Fibroblast of gingiva (primary cell): Measurements from ENCODE around the gene NADK.

Experiments used
- DNase-seq: peaks from one replicate; pipeline ENCODE4 v3.0.0-alpha.2; 2011; ENCODE audit warnings: low read depth

The NADK gene

DNA sequence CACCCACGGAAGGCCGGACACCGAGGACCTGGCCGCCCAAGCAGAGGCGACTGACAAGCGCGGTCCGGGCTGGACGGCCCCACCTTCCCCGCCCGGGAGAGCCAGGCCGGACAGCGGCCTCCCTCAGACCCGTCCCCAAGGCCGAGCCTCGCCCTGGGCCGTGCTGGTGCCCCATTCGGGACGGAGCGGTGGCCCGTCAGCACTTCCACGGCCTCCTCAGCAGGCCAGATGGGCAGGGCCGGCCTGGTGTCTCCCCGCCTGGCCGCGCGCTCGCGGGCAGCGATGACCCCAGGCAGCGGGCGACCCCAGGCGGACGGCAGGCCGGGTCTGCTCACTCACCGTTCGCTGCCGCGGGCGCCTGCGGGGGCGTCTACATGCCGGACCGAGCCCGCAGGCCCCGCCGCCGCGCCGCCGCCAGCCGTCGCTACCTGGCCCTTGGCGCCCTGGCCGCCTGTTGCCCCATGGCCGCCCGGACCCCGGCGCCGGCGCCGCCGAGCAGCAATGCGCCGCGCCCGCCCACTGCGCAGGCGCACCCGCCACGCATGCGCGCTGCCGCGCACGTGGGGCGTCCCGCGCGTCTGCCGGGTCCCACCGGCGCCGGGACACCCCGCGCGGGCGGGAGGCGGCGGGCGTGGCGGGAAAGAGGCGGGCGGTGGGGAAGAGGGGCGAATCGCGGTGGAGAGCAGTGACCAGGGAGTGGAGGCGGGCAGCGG lies at the start of gene NADK:
TSS of gene NADK (minus strand) at position 521 of the 713 bp plus-strand sequence. CDS start 13,064 bp downstream, outside the sequence.
- DNase-seq = peak; percentile 29

DNA sequence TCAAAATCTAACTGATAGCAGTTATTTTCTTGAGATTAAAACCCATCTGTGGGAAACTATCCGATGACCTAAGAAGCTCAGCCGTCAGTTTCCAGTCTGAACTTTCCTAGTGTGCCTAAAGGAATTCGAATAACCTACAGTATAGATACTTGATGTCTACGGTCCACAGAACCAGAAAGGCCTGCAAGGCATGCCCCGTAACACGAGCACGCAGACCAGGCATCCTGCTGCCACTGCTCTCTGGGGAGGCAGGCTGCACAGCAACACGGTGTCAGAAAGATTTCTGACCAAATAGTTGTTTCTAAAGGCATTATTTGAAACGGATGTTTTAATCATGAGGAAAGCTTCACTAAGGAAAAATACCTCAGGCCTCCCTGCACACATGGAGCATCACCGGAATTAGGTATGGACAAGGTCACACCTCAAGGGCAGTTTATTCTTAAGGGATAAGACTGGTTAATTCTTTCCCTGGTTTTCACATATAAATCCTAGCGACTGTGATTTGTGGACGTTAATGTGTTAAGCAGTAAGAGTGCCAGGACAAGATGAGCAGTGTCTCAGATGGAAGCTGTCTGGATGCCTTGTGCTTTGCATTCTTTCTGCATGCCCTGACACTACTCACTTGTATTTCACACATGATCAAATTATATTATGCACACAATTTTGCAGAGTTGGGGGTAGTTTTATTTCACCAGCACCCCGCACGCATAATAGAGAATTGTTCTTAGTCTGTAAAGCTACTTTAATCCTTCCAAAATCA lies 49.0 kb upstream of the NADK start:
- peak; percentile 14 for DNase-seq

DNA sequence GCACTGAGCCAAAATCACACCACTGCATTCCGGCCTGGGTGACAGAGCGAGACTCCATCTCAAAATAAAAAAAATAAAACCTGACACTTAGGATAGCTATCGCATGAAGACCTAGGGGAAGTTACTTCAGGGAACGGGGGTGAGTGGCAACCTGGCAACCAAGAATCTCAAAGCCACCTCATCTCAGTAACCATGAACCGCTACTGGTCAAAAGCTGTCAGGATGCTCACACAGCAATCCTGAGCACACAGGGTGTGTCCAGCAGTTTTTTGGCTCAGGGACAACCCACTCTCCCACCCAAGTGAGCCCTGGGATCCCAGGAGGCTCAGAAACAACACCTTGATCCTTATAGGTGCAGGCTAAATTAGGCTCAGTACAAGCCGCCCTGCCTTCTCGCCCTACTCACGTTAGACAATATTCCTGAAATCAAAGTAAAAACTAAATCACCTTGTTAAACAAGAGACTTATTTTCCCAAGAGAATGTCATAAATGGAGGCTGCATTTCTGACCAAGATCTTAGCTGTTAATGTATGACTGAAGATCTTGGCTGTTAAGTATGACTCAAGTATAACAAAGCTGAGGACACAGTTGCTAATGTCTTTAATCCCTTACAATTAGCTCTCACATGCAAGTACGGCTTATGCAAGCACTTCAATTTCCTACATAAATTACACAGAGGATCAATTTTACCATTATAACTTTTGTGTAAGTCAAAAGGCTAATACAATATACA lies 48.3 kb upstream of the NADK start:
- DNase-seq = no peak

GRCh38 chr1:1825217-1825616 lies 46.9 kb upstream of the NADK start:
- DNase-seq = no peak

DNA sequence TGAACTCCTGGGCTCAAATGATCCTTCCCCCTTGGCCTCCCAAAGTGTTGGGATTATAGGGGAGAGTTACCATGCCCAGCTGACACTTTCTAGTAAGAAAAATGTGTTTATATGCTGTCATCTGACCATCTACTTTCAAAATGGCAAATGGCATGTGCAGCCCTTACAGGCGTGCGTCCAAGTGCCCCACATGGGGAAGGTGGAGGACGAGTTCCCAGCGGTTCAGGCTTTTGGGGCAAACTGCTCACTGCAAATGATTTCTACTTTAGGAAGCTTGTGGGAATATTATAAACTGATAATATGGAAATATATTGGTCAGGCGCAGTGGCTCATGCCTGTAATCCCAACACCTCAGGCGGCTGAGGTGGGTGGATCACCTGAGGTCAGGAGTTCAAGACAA lies 41.5 kb upstream of the NADK start:
- no peak for DNase-seq

DNA sequence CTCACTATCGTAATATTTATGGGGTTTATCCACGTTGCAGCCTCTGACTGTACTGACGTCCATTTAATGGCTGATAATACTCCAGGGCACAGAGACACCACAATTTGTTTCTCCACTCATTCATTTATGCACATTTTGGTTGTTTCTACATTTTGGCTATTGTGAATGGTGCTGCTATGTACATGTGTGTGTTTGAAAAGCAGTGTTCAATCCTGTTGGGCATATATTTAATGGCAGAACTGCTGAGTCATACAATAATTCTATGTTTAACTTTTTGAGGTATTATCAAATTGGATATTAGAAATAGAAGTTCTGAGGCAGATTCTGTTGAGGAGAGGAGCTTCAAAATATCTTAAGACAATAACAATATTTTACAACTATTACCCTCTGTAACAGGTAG lies 39.0 kb upstream of the NADK start:
- DNase-seq = no peak

GRCh38 chr1:1815606-1816281 lies 37.5 kb upstream of the NADK start:
- DNase-seq = no peak

GRCh38 chr1:1809489-1809888 lies 31.2 kb upstream of the NADK start:
- DNase-seq = no peak

- DNase-seq = no peak
These were observed 29.9 kb upstream of the NADK start for GRCh38 chr1:1808206-1808605.

DNA sequence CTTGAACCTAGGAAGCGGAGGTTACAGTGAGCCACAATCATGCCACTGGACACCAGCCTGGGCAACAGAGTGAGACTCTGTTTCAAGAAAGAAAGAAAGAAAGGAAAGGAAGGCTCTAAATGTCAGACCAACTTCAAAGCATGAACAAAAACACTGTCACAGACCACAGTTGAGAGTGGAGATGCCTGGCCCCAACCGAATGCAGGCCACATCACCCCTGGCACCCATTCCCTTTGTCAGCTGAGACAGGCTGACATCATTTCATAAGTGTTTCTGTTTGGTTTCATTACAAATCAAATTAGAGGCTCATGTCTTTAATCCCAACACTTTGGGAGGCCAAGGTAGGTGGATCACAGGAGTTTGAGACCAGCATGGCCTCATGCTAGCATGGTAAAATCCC lies 28.6 kb upstream of the NADK start:
- peak; percentile 52 for DNase-seq

DNA sequence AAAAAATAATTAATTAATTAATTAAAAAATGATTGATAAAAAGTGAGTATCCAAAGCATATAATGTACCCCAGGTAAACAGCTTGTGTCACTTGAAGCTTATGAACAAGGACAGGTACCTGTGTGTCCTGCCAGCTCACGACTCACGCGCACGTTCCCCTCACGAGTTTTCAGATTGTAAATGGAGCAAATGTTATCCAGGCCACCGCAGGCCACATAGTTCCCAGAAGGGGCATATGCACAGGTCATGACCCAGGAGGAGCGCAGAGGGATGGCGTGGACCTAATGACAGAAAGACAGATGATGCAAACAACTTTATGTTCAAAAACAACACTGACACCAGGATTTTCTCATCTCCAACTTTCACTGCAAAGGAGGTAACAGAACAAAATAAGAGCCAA lies 26.0 kb upstream of the NADK start:
- DNase-seq = no peak

GRCh38 chr1:1802871-1803270 lies 24.6 kb upstream of the NADK start:
- no peak for DNase-seq

- DNase-seq = no peak
These were observed 21.4 kb upstream of the NADK start for GRCh38 chr1:1799716-1800115.

GRCh38 chr1:1797731-1798341 lies 19.6 kb upstream of the NADK start:
- no peak for DNase-seq

DNA sequence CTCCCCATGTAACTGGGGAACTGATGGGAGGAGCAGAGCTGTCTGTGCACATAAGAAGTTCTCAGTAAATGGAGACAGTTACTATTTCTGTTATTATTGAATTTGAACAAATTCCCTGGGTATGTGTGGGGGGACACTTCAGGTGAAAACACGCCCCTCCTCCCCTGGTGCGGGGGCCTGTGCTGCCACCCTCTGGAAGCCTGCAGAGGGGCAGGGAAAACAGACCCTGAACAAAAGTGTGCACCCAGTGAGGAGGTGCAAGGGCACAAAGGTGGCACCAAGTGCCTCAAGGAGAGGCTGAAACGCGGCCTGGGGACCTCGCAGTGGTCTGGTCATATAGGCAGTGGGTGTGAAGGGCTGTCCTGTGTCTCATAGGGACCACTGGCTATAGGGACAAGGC lies 18.2 kb upstream of the NADK start:
- no peak for DNase-seq

DNA sequence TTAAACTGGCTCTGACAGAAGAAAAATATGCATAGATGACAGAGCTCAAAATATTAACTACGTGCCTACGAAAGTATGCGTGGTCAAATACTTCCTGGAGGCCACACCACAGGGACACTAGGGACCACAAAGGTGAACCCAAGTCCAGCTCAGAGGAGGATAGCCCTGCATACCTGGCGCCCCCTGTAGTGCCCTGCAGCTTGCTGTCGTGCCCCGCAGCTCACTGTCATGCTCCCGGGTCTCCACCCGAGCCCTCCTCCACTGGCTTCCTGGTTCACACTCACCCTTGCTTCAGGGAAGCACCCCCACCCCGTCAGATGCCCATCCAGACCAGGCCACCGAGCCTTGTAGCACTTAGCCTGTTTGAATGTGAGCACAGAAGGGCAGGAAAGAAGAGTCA lies 16.7 kb upstream of the NADK start:
- DNase-seq = no peak

DNA sequence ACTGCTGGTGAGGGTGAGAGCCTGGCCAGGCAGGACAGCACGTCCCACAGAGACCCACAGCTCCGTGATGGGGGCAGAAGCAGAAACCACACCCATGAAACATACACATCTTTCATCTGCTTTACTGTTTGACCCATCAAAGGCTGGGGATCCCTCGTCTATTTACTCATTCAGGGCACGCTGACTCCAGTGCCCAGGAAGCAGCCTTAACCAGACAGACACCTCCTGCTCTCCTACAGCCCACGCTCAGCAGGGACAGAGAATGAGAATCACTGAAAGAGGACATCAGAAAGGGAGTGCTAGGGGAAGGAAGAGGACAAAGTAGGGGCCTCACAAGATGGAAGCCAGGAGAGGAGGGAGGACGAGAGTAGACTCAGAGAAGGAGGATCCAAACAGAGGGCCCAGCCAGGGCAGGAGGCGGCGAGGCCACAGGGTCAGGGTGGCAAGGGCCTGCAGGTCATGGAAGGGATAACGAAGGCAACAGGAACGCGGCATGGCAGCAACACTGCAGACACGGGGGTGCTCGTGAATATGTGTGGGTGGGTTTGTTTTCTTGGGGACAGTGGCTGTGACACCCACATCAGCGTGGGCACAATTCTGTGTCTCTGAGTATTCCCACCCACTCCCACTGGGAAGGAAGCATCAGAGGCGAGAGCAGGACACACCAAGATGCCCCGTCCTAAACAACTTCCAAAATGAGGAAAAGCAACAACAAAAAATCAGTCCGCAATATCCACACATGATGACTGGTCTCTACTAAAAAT lies 15.4 kb upstream of the NADK start:
- no peak for DNase-seq

- peak; percentile 51 for DNase-seq
These were observed 10.6 kb upstream of the NADK start for GRCh38 chr1:1788646-1789431.

GRCh38 chr1:1788136-1788535 lies 9.9 kb upstream of the NADK start:
- no peak for DNase-seq

- DNase-seq = no peak
These were observed 8.8 kb upstream of the NADK start for GRCh38 chr1:1786836-1787605.
